ENCODE measurements around the gene FGF2.
"Not testable (repeated sequence)": the region's sequence is repeated elsewhere in the genome, so short reads cannot be mapped to it uniquely, and the experiment has no call there.

FGF2 gene

GRCh38 chr4:122788935-122789334, 37.7 kb upstream of the FGF2 start:
- peak overlapping the region; percentile 69 for H3K27ac ChIP-seq (ENCODE audit: low read depth, low read length)
- no peak overlapping the region for H3K9ac ChIP-seq (ENCODE audit: low read depth, low read length)
- no peaks in the 10 kb centered on the region for H3K9me3 ChIP-seq (ENCODE audit: insufficient read depth, low read depth, low read length)
- peaks cover 51% of the 10 kb centered on the region for H3K4me1 ChIP-seq (ENCODE audit: insufficient read depth, low read length)
- no peaks in the 10 kb centered on the region for H3K36me3 ChIP-seq (ENCODE audit: insufficient read depth, low read length)
- no peak overlapping the region for H3K4me3 ChIP-seq (ENCODE audit: low read length)
- H3K27me3 ChIP-seq (ENCODE audit: insufficient read depth, low read length) = no peaks in the 10 kb centered on the region
- WGBS = 53% methylated on average over 4 of the region's 4 CpGs

GRCh38 chr4:122793811-122794210, 32.8 kb upstream of the FGF2 start:
- Histone ChIP-seq H3K4me1 (ENCODE audit: insufficient read depth, low read length) (peaks cover 51% of the 10 kb centered on the region), H3K9ac (ENCODE audit: low read depth, low read length) (no peak overlapping the region), H3K27ac (ENCODE audit: low read depth, low read length) (no peak overlapping the region), H3K9me3 (ENCODE audit: insufficient read depth, low read depth, low read length) (no peaks in the 10 kb centered on the region), H3K27me3 (ENCODE audit: insufficient read depth, low read length) (no peaks in the 10 kb centered on the region), H3K4me3 (ENCODE audit: low read length) (no peak overlapping the region), H3K36me3 (ENCODE audit: insufficient read depth, low read length) (no peaks in the 10 kb centered on the region)

- Histone ChIP-seq H3K9ac (ENCODE audit: low read depth, low read length) (peak overlapping the region; percentile 18; the same call in 1 of the 2 replicates), H3K27me3 (ENCODE audit: insufficient read depth, low read length) (no peaks in the 10 kb centered on the region), H3K9me3 (ENCODE audit: insufficient read depth, low read depth, low read length) (no peaks in the 10 kb centered on the region), H3K4me1 (ENCODE audit: insufficient read depth, low read length) (peaks cover 40% of the 10 kb centered on the region), H3K27ac (ENCODE audit: low read depth, low read length) (peak overlapping the region; percentile 93), H3K4me3 (ENCODE audit: low read length) (no peak overlapping the region), H3K36me3 (ENCODE audit: insufficient read depth, low read length) (no peaks in the 10 kb centered on the region)
- 52% methylated on average over 3 of the region's 4 CpGs for WGBS
Observed at GRCh38 chr4:122796801-122797404, 29.7 kb upstream of the FGF2 start.

- Histone ChIP-seq H3K27ac (ENCODE audit: low read depth, low read length) (peak overlapping the region; percentile 93), H3K9ac (ENCODE audit: low read depth, low read length) (peak overlapping the region; percentile 53), H3K36me3 (ENCODE audit: insufficient read depth, low read length) (no peaks in the 10 kb centered on the region), H3K27me3 (ENCODE audit: insufficient read depth, low read length) (no peaks in the 10 kb centered on the region), H3K4me3 (ENCODE audit: low read length) (no peak overlapping the region), H3K9me3 (ENCODE audit: insufficient read depth, low read depth, low read length) (no peaks in the 10 kb centered on the region), H3K4me1 (ENCODE audit: insufficient read depth, low read length) (peaks cover 40% of the 10 kb centered on the region)
- WGBS = 88% methylated on average over 2 of the region's 2 CpGs
Observed at GRCh38 chr4:122797405-122798094, 29.1 kb upstream of the FGF2 start.

- H3K36me3 ChIP-seq (ENCODE audit: insufficient read depth, low read length) = no peaks in the 10 kb centered on the region
- H3K9me3 ChIP-seq (ENCODE audit: insufficient read depth, low read depth, low read length) = no peaks in the 10 kb centered on the region
- no peak overlapping the region for H3K4me3 ChIP-seq (ENCODE audit: low read length)
- peak overlapping the region; percentile 53 for H3K9ac ChIP-seq (ENCODE audit: low read depth, low read length)
- H3K27ac ChIP-seq (ENCODE audit: low read depth, low read length) = peak overlapping the region; percentile 93
- peaks cover 37% of the 10 kb centered on the region for H3K4me1 ChIP-seq (ENCODE audit: insufficient read depth, low read length)
- WGBS = 58% methylated on average over 3 of the region's 5 CpGs
- no peaks in the 10 kb centered on the region for H3K27me3 ChIP-seq (ENCODE audit: insufficient read depth, low read length)
Observed at GRCh38 chr4:122798101-122798500, 28.5 kb upstream of the FGF2 start.

- H3K36me3 ChIP-seq (ENCODE audit: insufficient read depth, low read length) = no peaks in the 10 kb centered on the region
- H3K4me3 ChIP-seq (ENCODE audit: low read length) = no peak overlapping the region
- peak overlapping the region; percentile 22; the same call in 1 of the 2 replicates for H3K9ac ChIP-seq (ENCODE audit: low read depth, low read length)
- no peaks in the 10 kb centered on the region for H3K27me3 ChIP-seq (ENCODE audit: insufficient read depth, low read length)
- peaks cover 32% of the 10 kb centered on the region for H3K4me1 ChIP-seq (ENCODE audit: insufficient read depth, low read length)
- WGBS = no CpG with 5 or more reads among the region's 2 CpGs
- no peaks in the 10 kb centered on the region for H3K9me3 ChIP-seq (ENCODE audit: insufficient read depth, low read depth, low read length)
- peak overlapping the region; percentile 93 for H3K27ac ChIP-seq (ENCODE audit: low read depth, low read length)
Observed at GRCh38 chr4:122798917-122799316, 27.7 kb upstream of the FGF2 start.

- 83% methylated on average over 3 of the region's 4 CpGs for WGBS
- Histone ChIP-seq H3K9ac (ENCODE audit: low read depth, low read length) (no peak overlapping the region), H3K36me3 (ENCODE audit: insufficient read depth, low read length) (no peaks in the 10 kb centered on the region), H3K9me3 (ENCODE audit: insufficient read depth, low read depth, low read length) (no peaks in the 10 kb centered on the region), H3K4me1 (ENCODE audit: insufficient read depth, low read length) (peaks cover 2% of the 10 kb centered on the region), H3K27me3 (ENCODE audit: insufficient read depth, low read length) (no peaks in the 10 kb centered on the region), H3K4me3 (ENCODE audit: low read length) (no peak overlapping the region), H3K27ac (ENCODE audit: low read depth, low read length) (no peak overlapping the region)
Observed at GRCh38 chr4:122803788-122804208, 22.8 kb upstream of the FGF2 start.

- Histone ChIP-seq H3K9ac (ENCODE audit: low read depth, low read length) (no peak overlapping the region), H3K9me3 (ENCODE audit: insufficient read depth, low read depth, low read length) (peaks cover 5% of the 10 kb centered on the region; the same call in 1 of the 2 replicates), H3K27ac (ENCODE audit: low read depth, low read length) (no peak overlapping the region), H3K36me3 (ENCODE audit: insufficient read depth, low read length) (no peaks in the 10 kb centered on the region), H3K4me1 (ENCODE audit: insufficient read depth, low read length) (no peaks in the 10 kb centered on the region), H3K4me3 (ENCODE audit: low read length) (no peak overlapping the region), H3K27me3 (ENCODE audit: insufficient read depth, low read length) (no peaks in the 10 kb centered on the region)
- WGBS = 97% methylated on average over 3 of the region's 3 CpGs
Observed at GRCh38 chr4:122806981-122807679, 19.5 kb upstream of the FGF2 start.

GRCh38 chr4:122810669-122811068, 16.0 kb upstream of the FGF2 start:
- H3K9ac ChIP-seq (ENCODE audit: low read depth, low read length) = no peak overlapping the region
- peaks cover 5% of the 10 kb centered on the region; the same call in 1 of the 2 replicates for H3K9me3 ChIP-seq (ENCODE audit: insufficient read depth, low read depth, low read length)
- H3K27ac ChIP-seq (ENCODE audit: low read depth, low read length) = no peak overlapping the region
- H3K36me3 ChIP-seq (ENCODE audit: insufficient read depth, low read length) = no peaks in the 10 kb centered on the region
- H3K27me3 ChIP-seq (ENCODE audit: insufficient read depth, low read length) = no peaks in the 10 kb centered on the region
- H3K4me3 ChIP-seq (ENCODE audit: low read length) = no peak overlapping the region
- WGBS = 100% methylated on average over 1 of the region's 1 CpG
- H3K4me1 ChIP-seq (ENCODE audit: insufficient read depth, low read length) = no peaks in the 10 kb centered on the region

- H3K9me3 ChIP-seq (ENCODE audit: insufficient read depth, low read depth, low read length); H3K27ac ChIP-seq (ENCODE audit: low read depth, low read length); H3K36me3 ChIP-seq (ENCODE audit: insufficient read depth, low read length); H3K4me1 ChIP-seq (ENCODE audit: insufficient read depth, low read length); H3K4me3 ChIP-seq (ENCODE audit: low read length); H3K9ac ChIP-seq (ENCODE audit: low read depth, low read length); H3K27me3 ChIP-seq (ENCODE audit: insufficient read depth, low read length): not testable (repeated sequence)
- 96% methylated on average over 20 of the region's 32 CpGs for WGBS
Observed at GRCh38 chr4:122811781-122812180, 14.8 kb upstream of the FGF2 start.

- H3K27ac ChIP-seq (ENCODE audit: low read depth, low read length); H3K9me3 ChIP-seq (ENCODE audit: insufficient read depth, low read depth, low read length); H3K9ac ChIP-seq (ENCODE audit: low read depth, low read length); H3K36me3 ChIP-seq (ENCODE audit: insufficient read depth, low read length); H3K4me1 ChIP-seq (ENCODE audit: insufficient read depth, low read length); H3K4me3 ChIP-seq (ENCODE audit: low read length); H3K27me3 ChIP-seq (ENCODE audit: insufficient read depth, low read length): not testable (repeated sequence)
- WGBS = 91% methylated on average over 2 of the region's 3 CpGs
Observed at GRCh38 chr4:122812823-122813222, 13.8 kb upstream of the FGF2 start.
